CD4-positive, alpha-beta T cell treated with Interferon gamma for 1 hour (primary cell): ENCODE results near the gene CEND1.

Source experiments
- DNase-seq: peaks from one replicate; pipeline ENCODE4 v3.0.0-alpha.2; 2020

The CEND1 gene

GRCh38 chr11:827146-827896, 37.4 kb upstream of the CEND1 start:
- no peak for DNase-seq

DNA sequence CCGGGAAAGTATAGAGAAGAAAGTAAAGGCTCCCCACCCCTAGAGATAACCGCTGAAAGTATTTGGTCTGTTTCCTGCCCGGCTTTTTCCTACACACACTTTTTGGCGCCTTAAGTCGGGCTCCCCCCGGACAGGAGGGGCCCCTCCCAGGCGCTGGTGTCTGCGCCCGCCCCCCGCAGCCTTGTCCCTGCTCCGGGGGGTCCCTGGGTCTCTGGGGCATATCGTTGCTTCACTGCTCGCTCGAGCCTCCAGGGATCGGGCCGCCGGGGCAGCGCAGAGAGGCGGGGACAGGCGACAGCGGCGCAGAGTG, 36.9 kb upstream of the CEND1 start:
- DNase-seq = no peak

GRCh38 chr11:826227-826621, 36.3 kb upstream of the CEND1 start:
- DNase-seq = no peak

GRCh38 chr11:825366-826226, 35.7 kb upstream of the CEND1 start:
- DNase-seq = no peak

DNA sequence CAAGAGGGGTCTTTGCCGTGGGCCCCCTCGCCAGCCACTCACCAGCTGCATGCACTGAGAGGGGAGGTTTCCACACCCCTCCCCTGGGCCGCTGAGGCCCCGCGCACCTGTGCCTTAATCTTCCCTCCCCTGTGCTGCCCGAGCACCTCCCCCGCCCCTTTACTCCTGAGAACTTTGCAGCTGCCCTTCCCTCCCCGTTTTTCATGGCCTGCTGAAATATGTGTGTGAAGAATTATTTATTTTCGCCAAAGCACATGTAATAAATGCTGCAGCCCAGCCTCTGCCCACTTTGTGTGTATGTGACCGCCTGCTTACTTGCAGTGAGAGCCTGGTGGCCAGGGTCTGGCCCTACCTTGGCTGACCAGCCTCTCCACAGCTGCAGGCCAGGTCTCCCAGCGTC, 35.1 kb upstream of the CEND1 start:
- no peak for DNase-seq

DNA sequence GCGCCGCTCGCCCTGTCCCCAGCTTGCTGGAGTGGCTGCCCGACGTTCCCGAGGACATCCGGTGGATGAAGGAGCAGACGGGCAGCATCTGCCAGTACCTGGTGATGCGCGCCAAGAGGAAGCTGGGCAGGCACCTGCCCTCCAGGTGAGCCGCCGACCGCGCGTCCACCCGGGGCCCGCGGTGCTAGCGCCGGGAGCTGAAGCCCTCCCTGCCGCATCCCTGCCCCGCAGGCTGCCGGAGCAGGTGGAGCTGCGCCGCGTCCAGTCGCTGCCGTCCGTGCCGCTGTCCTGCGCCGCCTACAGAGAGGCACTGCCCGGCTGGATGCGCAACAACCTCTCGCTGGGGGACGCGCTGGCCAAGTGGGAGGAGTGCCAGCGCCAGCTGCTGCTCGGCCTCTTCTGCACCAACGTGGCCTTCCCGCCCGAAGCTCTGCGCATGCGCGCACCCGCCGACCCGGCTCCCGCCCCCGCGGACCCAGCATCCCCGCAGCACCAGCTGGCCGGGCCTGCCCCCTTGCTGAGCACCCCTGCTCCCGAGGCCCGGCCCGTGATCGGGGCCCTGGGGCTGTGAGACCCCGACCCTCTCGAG, 34.5 kb upstream of the CEND1 start:
- DNase-seq = no peak

DNA sequence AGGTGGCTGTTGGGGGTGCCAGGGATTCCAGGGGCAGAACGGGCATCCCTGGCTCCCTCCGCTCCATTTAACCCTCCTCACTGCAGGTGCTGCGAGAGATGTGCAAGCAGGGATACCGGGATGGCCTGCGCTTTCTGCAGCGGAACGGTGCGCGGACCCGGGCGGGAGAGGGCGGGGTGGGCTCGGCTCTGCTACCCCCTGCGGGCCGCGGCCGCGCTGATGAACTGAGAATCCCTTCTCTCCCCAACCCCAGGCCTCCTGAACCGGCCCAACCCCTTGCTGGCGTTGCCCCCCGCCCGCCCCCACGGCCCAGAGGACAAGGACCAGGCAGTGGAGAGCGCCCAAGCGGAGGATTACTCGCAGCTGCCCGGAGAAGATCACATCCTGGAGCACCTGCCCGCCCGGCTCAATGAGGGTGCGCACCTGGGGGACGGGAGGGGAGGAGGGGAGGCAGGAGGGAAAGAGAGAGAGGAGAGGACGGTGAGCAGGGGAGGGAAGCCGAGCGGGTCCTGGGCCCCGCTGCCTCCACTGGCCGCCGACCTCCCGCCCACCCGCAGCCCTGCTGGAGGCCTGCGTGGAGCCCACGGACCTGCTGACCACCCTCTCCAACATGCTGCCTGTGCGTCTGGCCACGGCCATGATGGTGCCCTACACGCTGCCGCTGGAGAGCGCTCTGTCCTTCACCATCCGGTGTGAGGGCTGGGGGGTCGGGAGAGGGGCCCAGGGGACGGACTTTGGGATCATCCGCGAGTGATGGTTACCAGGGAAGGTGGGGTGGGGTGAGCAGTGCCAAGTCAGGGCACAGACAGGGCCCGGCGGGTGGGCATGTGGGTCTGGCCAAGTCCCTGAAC, 33.8 kb upstream of the CEND1 start:
- DNase-seq = no peak

DNA sequence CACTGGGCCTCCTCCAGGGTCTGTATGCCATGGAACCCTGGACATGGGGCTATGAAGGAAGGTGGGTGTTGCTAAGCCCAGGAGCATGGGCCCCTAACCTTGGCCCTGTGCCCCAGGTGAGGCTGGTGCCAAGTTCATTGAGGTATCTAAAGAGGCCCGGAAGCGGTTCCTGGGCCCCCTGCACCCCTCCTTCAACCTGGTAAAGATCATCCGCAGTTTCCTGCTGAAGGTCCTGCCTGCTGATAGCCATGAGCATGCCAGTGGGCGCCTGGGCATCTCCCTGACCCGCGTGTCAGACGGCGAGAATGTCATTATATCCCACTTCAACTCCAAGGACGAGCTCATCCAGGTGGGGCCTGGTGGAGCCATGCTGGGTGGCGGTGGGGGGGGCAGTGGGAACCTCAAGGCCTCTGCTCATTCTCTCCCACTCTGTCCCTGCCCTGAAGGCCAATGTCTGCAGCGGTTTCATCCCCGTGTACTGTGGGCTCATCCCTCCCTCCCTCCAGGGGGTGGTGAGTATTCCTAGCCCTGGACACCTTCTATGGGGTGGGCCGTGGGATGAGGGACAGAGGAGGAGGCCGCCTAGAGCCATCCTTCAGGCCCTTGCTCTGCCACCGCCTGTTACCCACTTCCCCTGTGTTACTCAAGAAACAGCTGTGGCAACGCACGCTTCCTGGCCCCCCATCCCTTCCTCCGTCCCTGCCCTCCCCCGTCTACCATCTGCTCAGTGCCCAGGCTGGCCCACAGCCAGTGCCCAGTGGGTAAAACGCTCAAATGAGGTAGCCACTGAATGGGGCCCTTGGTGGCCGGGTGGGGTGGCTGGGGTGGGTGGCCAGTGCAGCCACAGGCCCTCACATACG, 31.9 kb upstream of the CEND1 start:
- peak; percentile 29 for DNase-seq

GRCh38 chr11:820655-821511, 31.0 kb upstream of the CEND1 start:
- peak; percentile 56 for DNase-seq

GRCh38 chr11:819943-820649, 30.2 kb upstream of the CEND1 start:
- peak; percentile 95 for DNase-seq

DNA sequence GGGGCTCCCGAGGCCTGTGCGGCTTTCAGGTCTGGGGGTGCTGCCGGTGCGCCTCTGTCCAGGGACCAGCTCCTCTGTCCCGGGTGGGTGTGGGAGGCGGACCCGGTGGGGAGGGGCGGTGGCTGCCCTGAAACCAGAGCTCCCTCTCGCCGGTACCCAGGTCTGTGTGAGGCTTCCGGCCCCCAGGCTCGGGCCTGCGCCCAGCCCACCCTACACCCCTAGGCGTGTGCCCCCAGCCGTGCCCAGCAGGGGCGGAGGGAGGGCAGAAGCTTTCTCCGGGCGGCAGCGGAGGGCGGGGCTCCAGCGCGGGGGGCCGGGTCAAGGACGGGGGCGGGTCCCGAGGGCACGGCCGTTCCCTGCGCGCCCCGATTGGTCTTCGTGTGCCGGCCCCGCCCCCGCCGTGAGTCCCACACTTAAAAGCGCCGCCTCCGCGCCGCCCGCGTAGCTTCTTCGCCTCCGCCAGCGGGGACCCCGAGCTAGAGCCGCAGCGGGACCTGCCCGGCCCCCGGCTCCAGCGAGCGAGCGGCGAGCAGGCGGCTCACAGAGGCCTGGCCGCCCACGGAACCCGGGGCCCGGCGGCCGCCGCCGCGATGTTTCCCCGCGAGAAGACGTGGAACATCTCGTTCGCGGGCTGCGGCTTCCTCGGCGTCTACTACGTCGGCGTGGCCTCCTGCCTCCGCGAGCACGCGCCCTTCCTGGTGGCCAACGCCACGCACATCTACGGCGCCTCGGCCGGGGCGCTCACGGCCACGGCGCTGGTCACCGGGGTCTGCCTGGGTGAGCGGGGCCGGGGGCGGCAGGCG, 29.4 kb upstream of the CEND1 start:
- DNase-seq = peak; percentile 91

GRCh38 chr11:818396-819128, 28.7 kb upstream of the CEND1 start, which contains the start of gene PNPLA2:
PNPLA2 (plus strand) TSS chr11:818914; CDS start chr11:819719, 805 bp downstream.
- DNase-seq = no peak

DNA sequence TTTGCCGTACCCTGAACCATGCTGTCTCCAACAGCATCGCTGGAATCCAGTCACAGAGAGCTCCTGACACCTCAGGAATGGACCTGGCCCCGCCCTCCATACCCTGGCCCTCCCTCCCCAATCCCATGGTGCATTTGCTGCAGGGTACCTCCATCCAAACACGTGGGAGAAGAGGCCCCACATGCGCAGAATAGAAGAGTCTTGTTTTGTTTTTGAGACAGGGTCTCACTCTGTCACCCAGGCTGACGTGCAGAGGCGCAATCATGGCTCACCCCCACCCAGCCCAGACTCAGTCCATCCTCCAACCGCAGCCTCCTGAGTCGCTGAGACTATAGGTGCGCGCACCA, 26.5 kb upstream of the CEND1 start:
- no peak for DNase-seq

DNA sequence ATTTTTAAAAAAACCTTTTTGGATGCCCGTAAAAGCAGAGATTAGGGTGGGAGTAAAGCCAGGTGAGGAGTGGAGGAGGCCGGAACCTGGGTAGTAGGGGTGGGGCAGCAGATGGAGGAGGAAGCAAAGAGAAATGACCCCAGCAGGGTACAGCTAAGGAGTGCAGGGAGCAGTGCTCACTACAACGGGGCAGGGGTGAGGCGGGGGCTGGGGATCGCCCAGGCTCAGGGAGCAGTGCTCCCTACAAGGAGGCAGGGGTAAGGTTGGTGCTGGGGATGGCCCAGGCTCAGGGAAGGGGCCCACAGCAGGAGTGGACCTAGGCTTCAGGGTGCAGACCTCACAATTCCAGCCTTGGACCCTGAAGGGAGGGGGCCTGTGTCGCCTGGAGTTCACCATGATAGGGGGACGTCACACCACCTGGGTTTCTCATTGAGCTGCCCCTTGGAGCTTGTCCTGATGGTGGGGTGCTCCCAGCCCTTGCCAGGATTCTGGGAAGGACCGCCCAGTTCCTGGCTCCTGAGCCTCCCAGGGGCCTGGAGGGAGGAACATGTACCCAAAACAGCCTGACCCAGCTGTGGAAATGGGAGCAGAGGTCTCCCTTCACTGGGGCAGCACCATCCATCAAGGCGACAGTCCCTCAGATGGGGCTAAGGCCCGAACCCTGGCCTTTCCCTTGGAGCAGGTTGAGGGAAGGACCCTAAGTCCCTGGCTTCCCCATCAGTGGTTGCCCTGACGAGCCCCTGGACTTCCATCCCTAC, 26.0 kb upstream of the CEND1 start:
- DNase-seq = no peak

GRCh38 chr11:813456-814096, 23.7 kb upstream of the CEND1 start:
- DNase-seq = no peak

- DNase-seq = no peak
Measured at GRCh38 chr11:813072-813455, 23.2 kb upstream of the CEND1 start.

DNA sequence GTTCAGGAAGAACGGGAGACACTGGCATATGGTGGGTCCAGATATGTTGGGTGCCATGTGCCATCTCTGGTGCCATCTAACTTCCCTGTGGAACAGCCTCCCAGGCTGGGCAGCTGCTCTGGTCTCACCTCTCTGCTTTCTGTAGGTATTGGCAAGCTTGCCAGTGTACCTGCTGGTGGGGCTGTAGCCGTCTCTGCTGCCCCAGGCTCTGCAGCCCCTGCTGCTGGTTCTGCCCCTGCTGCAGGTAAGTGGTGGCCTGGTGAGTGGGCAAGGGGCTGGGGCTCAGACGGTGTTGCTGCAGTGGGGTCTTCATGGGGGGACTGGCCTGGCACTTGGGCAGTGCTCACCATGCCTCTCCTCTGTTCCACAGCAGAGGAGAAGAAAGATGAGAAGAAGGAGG, 22.5 kb upstream of the CEND1 start:
- no peak for DNase-seq
